ENCODE results near the gene IL12RB1. TPM values are rescaled to one million over a fixed set of nuclear protein-coding genes. Genes with fewer than 3 reads are reported as not detected.

Gene IL12RB1
- total and polyA plus RNA-seq, 2 experiments from 2014 or later, result not detected

DNA sequence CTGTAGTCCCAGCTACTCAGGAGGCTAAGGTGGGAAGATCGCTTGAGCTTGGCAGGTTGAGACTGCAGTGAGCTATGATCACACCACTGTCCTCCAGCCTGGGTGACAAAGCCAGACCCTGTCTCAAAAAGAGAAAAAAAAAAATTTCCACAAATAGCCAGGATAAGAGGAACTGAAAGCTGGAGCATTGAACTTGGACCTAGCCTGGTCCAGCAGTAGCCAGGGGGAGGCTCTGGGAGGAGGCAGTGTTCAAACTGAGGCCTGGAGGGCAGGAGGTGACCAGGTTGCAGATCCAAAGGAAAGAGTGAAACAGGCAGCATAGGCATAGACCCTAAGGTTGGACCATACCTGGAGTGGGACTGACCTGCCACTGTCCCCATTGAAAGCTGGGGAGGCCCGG is 39.4 kb upstream of the IL12RB1 start:
- no peak overlapping the region for H3K4me3 ChIP-seq
- H3K36me3 ChIP-seq (replicated peaks; ENCODE audit: insufficient read depth, low read depth), result no peaks in the 10 kb centered on the region
- H3K4me2 ChIP-seq, result no peak overlapping the region
- no peak for DNase-seq (ENCODE audit: low spot score)
- H3K4me1 ChIP-seq (ENCODE audit: insufficient read depth), result no peaks in the 10 kb centered on the region
- no peaks in the 10 kb centered on the region for H3K79me2 ChIP-seq
- no peaks in the 10 kb centered on the region for H3K27me3 ChIP-seq
- no peaks in the 10 kb centered on the region for H3K9me2 ChIP-seq (replicated peaks; ENCODE audit: insufficient read depth)
- no peaks in the 10 kb centered on the region for H3K9me3 ChIP-seq (ENCODE audit: low read depth)
- 94% methylated on average over 2 of the region's 2 CpGs for WGBS (ENCODE audit: low lambda C conversion rate, missing lambda C conversion rate)
- H3K27ac ChIP-seq, result no peak overlapping the region
- H2AFZ ChIP-seq, result no peak overlapping the region
- no peaks in the 10 kb centered on the region for H4K20me1 ChIP-seq (ENCODE audit: insufficient read depth, poor library complexity, severe bottlenecking)
- no peak for TF ChIP-seq EZH2phosphoT487 (IDR thresholded peaks at IDR 0.05; ENCODE audit: low read depth, severe bottlenecking, unreplicated experiment)
- no peak for TF ChIP-seq EZH2 (IDR thresholded peaks at IDR 0.05; ENCODE audit: borderline replicate concordance)
- TF ChIP-seq, protein P1, sequence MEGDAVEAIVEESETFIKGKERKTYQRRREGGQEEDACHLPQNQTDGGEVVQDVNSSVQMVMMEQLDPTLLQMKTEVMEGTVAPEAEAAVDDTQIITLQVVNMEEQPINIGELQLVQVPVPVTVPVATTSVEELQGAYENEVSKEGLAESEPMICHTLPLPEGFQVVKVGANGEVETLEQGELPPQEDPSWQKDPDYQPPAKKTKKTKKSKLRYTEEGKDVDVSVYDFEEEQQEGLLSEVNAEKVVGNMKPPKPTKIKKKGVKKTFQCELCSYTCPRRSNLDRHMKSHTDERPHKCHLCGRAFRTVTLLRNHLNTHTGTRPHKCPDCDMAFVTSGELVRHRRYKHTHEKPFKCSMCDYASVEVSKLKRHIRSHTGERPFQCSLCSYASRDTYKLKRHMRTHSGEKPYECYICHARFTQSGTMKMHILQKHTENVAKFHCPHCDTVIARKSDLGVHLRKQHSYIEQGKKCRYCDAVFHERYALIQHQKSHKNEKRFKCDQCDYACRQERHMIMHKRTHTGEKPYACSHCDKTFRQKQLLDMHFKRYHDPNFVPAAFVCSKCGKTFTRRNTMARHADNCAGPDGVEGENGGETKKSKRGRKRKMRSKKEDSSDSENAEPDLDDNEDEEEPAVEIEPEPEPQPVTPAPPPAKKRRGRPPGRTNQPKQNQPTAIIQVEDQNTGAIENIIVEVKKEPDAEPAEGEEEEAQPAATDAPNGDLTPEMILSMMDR (IDR thresholded peaks at IDR 0.05; ENCODE audit: poor library complexity), result no peak

DNA sequence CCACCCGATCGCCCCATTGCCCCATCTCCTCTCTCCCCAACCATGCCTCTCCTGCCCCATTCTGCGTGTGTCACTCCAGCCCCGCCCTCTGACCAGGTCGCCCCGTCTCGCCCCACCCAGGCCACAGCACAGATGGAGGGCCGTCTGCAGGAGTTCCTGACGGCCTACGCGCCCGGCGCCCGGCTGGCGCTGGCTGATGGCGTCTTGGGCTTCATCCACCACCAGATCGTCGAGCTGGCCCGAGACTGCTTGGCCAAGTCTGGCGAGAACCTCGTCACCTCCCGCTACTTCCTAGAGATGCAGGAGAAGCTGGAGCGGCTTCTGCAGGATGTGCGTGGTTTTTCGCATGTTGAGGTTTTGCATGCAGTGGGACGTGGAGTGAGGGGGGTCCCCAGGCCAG is 37.1 kb upstream of the IL12RB1 start:
- TF ChIP-seq EZH2 (IDR thresholded peaks at IDR 0.05; ENCODE audit: borderline replicate concordance) (no peak), EZH2phosphoT487 (IDR thresholded peaks at IDR 0.05; ENCODE audit: low read depth, severe bottlenecking, unreplicated experiment) (no peak)
- TF ChIP-seq, protein P1 (IDR thresholded peaks at IDR 0.05; ENCODE audit: poor library complexity), result no peak
- no peaks in the 10 kb centered on the region for H3K36me3 ChIP-seq (replicated peaks; ENCODE audit: insufficient read depth, low read depth)
- WGBS (ENCODE audit: low lambda C conversion rate, missing lambda C conversion rate), result 96% methylated on average over 22 of the region's 26 CpGs

DNA sequence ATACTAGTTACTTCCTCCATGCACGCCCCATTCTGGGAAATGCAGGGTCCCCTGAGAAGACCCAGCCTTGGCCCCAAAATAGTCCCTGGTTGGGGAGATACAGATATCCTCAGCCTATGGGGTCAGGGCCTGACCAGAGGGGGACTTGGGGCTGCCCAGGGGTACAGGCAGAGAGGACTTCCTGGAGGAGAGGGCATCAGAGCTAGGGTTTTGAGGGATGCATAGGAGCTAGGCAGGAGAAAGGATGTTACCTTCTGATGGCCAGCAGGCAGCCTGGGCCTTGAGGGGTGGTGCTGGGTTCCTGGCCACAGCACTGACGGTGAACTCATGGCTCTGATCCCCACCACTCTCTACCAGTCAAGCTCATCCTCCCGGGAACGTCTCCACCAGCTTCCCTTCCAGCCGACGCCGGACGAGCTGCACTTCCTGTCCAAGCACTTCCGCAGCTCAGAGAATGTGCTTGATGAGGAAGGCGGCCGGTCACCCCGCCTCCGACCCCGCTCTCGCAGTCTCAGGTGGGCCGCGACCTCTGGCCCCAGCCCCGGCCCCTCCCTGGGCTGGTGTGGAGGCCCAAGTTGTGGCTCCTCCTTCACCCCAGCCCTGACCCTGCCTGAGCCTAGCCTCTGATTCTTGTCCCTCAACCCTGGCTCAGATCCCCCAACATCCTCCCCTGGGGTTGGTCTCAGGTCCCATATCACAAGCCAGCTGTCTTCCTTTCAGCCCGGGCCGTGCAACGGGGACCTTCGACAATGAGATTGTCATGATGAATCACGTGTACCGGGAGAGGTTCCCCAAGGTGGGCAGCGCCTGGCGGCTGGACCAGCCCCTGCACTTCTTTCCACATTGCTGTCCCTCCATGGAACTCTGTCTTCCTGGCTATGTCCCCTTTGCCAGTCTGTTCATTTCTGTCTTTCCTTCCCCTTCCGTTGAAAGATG is 36.4 kb upstream of the IL12RB1 start:
- Histone ChIP-seq H3K4me2 (no peak overlapping the region), H2AFZ (no peak overlapping the region), H3K27ac (no peak overlapping the region), H3K9me2 (replicated peaks; ENCODE audit: insufficient read depth) (no peaks in the 10 kb centered on the region), H3K4me3 (no peak overlapping the region), H4K20me1 (ENCODE audit: insufficient read depth, poor library complexity, severe bottlenecking) (peaks cover 14% of the 10 kb centered on the region), H3K4me1 (ENCODE audit: insufficient read depth) (peaks cover 8% of the 10 kb centered on the region), H3K79me2 (peaks cover 6% of the 10 kb centered on the region), H3K36me3 (replicated peaks; ENCODE audit: insufficient read depth, low read depth) (no peaks in the 10 kb centered on the region), H3K9me3 (ENCODE audit: low read depth) (no peaks in the 10 kb centered on the region), H3K27me3 (no peaks in the 10 kb centered on the region)
- no peak for DNase-seq (ENCODE audit: low spot score)
- 95% methylated on average over 26 of the region's 27 CpGs for WGBS (ENCODE audit: low lambda C conversion rate, missing lambda C conversion rate)
- no peak for TF ChIP-seq EZH2phosphoT487 (IDR thresholded peaks at IDR 0.05; ENCODE audit: low read depth, severe bottlenecking, unreplicated experiment)
- TF ChIP-seq EZH2 (IDR thresholded peaks at IDR 0.05; ENCODE audit: borderline replicate concordance), result no peak
- TF ChIP-seq, protein P1 (IDR thresholded peaks at IDR 0.05; ENCODE audit: poor library complexity), result no peak

More for the DNA sequence above, 37.1 kb upstream of the IL12RB1 start:
- H4K20me1 ChIP-seq (ENCODE audit: insufficient read depth, poor library complexity, severe bottlenecking), result peaks cover 11% of the 10 kb centered on the region
- peaks cover under 1% of the 10 kb centered on the region for H3K4me1 ChIP-seq (ENCODE audit: insufficient read depth)
- H3K4me3 ChIP-seq, result no peak overlapping the region
- H3K4me2 ChIP-seq, result no peak overlapping the region
- no peak overlapping the region for H2AFZ ChIP-seq
- H3K27me3 ChIP-seq, result no peaks in the 10 kb centered on the region
- DNase-seq (ENCODE audit: low spot score), result no peak
- H3K27ac ChIP-seq, result no peak overlapping the region
- no peaks in the 10 kb centered on the region for H3K9me3 ChIP-seq (ENCODE audit: low read depth)
- no peaks in the 10 kb centered on the region for H3K9me2 ChIP-seq (replicated peaks; ENCODE audit: insufficient read depth)
- no peaks in the 10 kb centered on the region for H3K79me2 ChIP-seq

All from hepatocyte (in vitro differentiated cells).